Activated T-cell treated with anti-CD3 and anti-CD28 coated beads for 1 hour (primary cell): ENCODE data around the gene HSPA5.
"Not testable (repeated sequence)": the region's sequence is repeated elsewhere in the genome, so short reads cannot be mapped to it uniquely, and the experiment has no call there.

ENCODE experiments used
- DNase-seq: peaks from one replicate; pipeline ENCODE4 v3.0.0-alpha.2; 2020; ENCODE audit warnings: low read depth

The HSPA5 gene

DNA sequence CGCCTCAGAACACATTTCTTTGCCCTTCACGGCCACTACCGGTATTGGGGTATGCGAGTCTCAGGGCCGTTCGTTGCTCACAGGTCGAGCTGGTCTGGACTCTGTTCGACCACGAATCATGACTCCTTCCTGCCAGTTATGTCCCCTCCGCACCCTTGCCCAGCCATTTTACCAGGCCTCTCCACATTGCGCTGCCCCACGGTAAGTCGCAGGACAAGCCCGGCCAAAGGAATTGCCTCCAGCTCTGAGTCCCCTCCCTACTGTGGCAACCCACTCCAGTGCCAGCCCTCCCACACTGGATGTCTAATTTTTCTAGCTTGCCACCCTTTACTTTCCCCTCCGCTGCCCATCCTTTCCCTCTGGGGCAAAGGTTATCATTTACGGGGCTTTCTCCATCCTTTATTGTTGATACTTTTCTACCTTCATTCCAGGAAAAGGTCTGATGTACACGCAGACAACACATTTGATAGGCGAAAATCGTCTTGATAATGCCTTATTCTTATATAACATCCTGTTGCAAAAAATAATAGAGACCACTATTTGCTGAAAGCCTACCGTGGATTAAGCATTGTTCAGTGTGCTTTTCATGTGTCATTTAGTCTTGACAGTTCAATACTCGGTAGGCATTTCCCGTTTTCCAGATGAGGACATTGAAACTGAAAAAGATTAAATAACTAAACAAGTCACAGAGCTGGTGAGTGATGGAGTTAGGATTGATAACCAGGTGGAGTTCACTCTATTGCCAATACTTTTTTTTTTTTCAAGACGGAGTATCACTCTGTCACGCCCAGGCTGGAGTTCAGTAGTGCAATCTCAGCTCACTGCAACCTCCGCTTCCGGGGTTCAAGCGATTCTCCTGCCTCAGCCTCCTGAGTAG, 958 bp upstream of the HSPA5 start:
- DNase-seq, result no peak

DNA sequence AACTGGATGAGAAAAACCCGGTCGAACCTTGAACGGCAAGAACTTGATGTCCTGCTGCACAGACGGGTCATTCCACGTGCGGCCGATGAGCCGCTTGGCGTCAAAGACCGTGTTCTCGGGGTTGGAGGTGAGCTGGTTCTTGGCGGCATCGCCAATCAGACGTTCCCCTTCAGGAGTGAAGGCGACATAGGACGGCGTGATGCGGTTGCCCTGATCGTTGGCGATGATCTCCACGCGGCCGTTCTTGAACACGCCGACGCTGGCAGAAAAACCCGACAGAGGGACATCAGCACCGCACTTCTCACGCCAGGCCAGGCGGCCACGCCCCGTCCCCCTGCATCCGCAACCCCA, 519 bp downstream of the HSPA5 start:
- peak; percentile 24 for DNase-seq

DNA sequence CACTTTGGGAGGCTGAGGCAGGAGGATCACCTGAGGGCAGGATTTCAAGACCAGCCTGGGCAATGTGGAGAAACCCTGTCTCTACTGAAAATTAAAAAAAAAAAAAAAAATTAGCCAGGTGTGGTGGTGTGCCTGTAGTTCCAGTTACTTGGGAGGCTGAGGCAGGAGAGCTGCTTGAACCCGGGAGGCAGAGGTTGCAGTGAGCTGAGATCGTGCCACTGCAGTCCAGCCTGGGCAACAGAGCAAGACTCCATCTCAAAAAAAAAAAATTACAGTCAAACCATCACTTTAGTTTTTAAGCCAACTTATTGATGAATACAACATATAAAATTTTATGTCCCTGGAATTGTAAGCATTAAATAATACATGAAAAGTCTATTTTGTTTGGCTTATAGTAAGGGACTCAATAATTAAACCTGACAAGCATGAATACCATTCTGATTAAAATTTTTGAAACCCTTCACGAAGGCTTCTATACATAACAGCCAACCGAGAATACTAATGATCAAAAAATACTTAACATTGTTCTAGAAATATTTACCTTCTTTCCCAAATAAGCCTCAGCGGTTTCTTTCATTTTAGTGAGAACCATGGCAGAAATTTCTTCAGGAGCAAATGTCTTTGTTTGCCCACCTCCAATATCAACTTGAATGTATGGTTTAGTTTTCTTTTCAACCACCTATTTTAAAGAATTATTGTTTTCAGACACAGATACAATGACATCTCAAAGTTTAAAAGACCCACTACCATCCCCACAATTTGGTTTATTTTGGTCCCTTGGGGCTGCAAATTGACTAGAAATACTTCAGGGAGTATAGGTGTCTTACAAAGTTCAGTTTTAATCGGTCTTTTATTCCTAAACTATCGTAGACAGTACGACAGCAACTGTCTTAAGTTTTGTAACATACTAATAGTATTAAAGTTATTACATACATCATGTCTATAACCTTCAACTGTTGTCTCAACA, 1.2 kb downstream of the HSPA5 start:
- DNase-seq, result no peak

DNA sequence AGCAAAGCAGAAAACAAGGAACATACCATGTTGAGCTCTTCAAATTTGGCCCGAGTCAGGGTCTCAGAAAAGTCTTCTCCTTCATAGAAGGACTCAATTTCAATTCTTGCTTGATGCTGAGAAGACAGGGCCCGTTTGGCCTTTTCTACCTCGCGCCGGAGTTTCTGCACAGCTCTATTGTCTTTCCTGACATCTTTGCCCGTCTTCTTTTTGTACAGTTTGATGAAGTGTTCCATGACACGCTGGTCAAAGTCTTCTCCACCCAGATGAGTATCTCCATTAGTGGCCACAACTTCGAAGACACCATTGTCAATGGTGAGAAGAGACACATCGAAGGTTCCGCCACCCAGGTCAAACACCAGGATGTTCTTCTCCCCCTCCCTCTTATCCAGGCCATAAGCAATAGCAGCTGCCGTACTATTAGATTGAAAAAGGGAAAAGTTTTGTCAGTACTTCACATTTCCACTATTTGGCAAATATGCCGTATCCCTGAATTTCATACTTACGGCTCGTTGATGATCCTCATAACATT, 2.2 kb downstream of the HSPA5 start:
- no peak for DNase-seq

DNA sequence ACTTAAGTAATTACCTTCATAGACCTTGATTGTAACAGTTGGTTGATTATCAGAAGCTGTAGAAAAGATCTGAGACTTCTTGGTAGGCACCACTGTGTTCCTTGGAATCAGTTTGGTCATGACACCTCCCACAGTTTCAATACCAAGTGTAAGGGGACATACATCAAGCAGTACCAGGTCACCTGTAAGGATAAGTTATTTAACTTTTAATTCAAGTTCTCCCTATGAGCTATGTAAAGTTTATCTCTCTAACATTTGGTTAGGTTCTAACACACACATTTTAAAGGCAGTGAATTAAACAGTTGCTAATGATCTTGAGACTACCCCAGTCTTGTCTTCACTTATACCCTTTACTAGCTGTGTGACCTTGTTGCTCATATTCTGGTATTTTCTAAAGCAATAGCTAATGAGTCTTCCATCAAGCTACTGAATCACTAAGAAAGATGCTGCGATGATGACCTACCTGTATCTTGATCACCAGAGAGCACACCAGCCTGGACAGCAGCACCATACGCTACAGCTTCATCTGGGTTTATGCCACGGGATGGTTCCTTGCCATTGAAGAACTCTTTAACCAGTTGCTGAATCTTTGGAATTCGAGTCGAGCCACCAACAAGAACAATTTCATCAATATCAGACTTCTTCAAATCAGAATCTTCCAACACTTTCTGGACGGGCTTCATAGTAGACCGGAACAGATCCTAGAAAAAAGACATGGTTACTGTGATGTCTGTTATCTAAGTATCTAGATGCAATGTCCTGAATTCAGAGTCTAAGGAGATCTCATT, 2.8 kb downstream of the HSPA5 start:
- DNase-seq, result no peak

DNA sequence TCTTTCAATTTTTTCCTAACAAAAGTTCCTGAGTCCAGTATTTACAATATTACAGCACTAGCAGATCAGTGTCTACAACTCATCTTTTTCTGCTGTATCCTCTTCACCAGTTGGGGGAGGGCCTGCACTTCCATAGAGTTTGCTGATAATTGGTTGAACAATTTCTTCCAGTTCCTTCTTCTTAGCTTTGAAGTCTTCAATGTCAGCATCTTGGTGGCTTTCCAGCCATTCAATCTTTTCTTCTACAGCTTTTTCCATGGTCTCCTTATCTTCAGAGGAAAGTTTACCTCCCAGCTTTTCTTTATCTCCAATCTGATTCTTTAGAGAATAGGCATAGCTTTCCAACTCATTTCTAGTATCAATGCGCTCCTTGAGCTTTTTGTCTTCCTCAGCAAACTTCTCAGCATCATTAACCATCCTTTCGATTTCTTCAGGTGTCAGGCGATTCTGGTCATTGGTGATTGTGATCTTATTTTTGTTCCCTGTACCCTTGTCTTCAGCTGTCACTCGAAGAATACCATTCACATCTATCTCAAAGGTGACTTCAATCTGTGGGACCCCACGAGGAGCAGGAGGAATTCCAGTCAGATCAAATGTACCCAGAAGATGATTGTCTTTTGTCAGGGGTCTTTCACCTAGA, 4.5 kb downstream of the HSPA5 start:
- DNase-seq, result not testable (repeated sequence)

DNA sequence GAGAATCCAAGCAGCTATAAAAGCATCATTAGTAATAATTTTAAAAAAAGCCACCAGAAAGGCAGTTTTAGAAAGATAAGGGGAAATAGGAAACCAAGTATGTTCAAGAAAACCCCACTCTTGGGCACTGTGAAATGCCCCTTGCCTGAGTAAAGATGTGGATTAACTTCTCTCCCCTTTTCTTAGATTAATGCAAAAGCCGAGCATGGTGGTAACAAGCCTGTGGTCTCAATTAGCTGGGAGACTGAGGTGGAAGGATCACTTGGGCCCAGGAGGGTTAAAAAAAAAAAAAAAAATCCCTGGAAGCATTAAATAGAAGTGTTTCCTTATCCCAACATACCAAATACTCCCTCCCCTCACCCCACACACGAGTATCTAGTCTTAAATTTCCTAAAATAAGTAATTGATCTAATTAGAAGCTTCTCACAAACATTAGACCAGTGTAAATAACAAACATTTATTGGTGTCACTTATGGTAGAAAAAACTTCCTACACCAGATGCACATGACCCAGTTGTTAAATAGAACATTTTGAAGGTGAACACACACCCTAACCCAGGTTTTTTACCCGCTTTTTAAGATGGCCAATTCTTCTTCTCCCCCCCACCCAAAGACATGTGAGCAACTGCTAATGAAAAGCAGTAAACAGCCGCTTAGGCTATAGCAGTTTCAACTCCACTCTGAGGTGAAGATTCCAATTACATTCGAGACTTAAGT, 5.2 kb downstream of the HSPA5 start:
- no peak for DNase-seq

DNA sequence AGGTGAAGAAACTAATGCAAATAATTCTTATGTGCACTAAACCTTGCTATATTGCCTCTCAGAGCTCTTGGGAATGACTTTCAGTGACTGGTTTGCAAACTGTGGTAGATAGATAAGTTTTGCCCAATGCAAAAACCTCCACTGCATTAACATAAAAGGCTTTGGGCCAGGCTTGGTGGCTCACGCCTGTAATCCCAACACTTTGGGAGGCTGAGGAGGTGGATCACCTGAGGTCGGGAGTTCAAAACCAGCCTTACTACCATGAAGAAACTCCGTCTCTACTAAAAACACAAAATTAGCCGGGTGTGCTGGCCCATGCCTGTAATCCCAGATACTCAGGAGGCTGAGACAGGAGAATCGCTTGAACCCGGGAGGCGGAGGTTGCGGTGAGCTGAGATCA, 7.0 kb downstream of the HSPA5 start:
- DNase-seq, result not testable (repeated sequence)

DNA sequence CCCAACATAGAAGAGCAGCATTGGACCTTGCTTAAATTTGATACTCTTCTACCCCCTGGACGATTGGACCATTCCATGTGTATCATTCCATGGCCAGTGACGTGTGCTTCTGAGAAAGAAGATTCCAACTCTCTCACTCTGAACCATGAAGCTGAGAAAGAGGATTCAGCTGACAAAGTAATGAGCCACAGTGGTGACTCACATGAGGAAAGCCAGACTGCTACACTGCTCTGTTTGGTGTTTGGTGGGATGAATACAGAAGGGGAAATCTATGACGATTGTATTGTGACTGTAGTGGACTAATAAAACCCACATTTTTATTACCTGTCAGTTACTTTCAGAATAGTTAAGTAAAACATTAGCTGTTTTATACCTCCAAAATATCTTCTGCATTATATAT, 7.5 kb downstream of the HSPA5 start:
- DNase-seq, result no peak

DNA sequence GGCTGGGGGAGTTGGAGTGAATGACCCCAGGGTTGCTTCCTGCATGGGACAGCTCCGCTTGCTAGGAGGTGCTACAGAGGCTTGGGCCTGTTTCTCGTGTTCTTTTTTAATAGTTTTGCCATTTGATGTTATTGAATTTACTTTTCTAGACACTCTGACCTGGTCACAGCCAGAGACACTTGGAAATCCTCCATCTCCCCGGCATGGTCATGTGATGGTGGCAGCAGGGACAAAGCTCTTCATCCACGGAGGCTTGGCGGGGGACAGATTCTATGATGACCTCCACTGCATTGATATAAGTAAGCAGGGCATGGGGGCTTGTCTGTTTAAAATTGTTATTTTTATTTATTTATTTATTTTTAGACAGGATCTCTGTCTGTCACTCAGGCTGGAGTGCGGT, 13.4 kb downstream of the HSPA5 start:
- no peak for DNase-seq

DNA sequence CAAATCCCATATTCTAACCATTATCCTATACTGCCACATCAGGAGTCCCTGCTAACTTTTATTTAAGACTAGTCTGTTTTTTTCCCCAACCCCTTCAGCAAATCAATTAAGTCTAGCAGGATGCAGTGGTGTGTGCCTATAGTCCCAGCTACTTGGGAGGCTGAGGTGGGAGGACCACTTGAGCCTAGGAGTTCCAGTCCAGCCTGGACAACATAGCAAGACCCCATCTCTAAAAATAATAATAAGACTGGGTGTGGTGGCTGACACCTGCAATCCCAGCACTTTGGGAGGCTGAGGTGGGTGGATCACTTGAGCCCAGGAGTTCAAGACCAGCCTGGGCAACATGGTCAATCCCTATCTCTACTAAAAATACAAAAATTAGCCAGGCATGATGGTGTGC, 16.3 kb downstream of the HSPA5 start:
- not testable (repeated sequence) for DNase-seq

DNA sequence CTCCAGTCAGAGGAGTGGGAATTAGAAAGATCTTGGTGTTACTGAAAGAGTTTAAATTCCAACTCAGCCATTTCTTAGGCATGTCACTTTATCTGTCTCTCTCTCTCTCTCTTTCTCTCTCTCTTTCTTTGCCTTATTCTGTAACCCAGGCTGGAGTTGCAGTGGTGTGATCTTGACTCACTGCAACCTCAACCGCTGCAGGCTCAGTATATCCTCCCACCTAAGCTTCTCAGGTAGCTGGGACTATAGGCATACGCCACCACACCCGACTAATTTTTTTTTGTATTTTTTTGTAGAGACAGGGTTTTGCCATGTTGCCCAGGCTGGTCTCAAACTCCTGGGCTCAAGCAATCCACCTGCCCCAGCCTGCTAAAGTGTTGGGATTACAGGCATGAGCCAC, 22.5 kb downstream of the HSPA5 start:
- no peak for DNase-seq

DNA sequence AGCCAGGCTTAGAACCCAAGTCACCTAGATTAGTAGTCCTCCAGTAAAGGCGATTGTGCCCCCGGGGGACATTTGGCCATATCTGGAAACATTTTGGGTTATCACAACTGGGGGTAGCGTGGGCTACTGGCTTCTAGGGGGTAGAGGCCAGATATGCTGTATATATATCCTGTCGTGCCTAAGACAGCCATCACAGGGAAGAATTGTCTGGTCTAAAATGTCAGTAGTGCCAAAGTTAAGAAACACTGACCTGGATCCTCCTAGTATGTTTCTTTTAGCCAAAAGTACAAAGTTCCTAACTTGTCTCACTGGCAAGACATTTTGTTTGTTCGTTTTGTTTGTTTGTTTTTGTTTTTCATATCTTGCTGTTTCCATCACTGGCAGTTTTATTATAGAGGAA, 27.0 kb downstream of the HSPA5 start:
- DNase-seq, result no peak

DNA sequence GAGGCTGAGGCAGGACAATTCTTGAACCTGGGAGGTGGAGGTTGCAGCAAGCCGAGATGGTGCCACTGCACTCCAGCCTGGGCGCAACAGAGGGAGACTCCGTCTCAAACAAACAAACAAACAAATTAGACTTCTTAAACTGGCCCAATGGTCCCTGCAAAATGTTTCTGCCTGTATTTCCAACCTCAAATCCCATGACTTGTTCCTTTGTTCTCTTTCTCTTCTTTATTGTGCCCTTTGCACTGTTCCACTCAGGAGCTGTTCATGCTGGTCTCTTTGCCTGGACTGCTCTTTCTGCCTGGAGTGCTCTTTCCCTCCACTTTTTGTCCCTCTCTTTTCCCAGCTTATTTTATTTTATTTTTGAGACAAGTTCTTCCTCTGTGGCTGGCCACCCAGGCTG, 36.7 kb downstream of the HSPA5 start:
- DNase-seq, result no peak

DNA sequence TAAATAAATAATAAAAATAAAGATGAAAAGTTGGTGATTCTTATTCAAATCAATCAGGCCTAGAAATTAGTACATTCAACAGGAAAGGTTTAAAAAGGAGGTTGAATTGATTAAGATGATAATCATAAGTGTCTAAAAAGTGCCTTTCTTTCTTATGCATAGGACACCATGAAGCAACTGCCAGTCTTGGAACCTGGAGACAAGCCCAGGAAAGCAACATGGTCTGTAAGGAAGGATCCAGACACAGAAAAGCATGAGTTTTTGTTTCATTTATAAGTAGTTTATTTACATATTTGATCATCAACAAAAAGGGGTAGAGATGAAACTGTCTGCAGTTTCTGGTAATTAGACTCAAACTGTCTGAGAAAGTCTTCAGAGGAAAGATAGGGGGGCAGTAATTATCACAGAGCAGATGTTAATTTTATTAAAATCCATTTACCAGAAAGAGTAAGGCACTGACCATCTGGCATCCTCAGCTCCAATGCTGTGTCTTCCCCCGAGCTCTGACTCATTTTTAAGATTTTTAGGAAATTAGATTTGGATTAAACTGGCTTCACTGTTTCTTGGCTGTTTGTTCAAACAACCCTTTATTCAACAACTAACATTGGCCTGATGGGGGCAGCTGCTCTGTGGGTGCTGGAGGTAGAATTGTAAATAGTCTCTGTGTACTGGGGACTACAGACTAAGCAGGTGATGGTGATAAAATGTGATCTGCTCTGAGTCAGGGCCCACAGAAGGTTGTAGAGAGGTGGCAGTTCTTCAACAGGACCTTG, 38.1 kb downstream of the HSPA5 start:
- no peak for DNase-seq

DNA sequence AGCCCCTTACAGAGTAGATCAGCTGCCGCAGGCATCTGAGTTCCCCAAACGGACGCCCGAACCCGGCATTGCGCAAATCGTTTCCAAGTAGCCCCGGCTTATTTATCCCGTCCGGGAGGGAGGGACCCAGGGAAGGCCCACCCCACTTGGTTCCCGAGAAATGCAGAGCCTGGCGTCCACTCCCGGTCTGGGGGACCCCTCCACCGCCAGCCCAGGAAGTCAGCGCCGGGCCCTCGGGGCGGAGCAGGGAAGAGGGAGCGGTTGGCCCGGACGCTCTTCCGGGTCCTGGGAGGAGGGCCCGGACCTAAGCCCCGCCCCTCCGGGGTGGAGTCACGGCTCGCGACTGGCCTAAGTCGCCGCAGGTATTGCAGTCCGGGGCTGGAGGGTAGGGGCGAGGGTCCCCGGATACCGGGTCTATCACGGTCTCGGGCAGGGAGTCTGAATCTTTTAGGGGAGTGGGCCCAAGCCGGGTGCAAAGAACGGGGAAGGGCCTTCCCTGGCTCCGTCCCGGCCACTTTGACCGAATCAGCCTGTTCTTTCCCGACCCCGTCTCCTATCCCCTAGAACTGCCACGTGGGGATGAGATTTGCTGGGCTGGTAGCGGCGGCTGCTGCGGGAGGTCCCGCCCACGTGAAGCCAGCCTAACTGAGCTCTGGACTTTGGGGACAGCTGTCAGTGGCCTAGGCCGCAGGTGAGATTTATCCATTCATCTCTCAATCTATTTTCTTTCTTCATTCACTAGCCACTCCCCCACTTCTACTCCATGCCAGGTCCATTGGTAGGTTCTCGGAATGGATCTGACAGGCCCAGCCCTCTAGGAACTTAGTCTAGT, 40.7 kb downstream of the HSPA5 start, which contains the start of gene RABEPK:
Gene RABEPK, plus strand, starts transcription at position 327 of the 832 bp plus-strand sequence. CDS start 2,472 bp downstream, outside the sequence.
- DNase-seq, result peak; percentile 84

DNA sequence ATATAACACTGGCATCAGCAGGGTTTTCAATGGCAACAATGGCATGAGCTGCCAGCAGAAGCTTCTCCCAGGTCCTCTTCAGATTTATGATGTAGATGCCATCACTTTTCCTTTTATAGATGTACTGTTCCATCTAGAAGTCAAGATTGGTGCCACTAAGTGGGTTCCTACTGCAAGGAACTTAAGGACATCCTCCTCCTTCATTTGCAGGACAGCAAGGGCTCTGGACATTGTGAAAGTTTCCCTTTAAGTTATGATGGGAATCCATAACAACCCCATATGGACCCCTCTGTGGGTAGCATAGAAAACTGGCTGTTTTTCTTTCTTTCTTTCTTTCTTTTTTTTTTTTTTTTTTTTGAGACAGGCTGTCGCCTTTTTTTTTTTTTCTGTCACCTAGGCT, 45.6 kb downstream of the HSPA5 start:
- DNase-seq, result not testable (repeated sequence)

DNA sequence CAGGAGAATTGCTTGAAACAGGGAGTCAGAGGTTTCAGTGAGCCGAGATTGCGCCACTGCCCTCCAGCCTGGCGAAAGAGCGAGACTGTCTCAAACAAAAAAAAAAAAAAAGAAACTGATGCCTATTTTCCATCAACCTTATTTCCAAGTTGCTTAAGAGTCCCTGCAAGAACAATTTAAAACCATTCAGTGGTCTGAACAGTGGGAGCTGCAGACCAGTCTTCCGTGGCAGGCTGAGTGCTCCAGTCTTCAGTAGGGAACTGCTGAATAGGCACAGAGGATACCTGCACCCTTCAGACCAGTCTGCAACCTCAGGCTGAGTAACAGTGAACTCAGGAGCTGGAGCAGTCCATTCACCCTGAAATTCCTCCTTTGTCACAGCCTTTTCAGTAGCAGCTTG, 46.7 kb downstream of the HSPA5 start:
- DNase-seq, result not testable (repeated sequence)

DNA sequence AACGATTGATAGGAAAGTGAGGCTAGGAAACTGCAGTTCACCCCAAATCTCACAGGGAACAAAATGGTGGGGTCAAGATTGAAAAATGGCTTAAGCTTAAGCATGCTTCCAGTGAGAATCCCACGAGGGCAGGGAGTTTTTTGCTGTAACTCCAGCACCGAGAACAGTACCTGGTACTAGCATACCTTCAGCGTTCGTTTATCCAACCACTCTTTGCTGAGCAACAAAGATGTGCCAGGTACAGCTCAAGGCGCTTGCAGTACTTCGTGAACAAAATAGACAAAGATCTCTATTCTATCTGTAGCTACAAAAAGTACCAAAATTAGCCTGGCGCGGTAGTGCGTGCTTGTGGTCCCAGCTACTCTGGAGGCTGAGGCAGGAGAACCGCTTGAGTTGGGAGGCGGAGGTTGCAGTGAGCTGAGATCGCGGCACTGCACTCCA, 50.8 kb downstream of the HSPA5 start:
- no peak for DNase-seq
